Astrocyte (in vitro differentiated cells and primary cell): ENCODE results near the gene TRMT44.

Experiments
- CTCF ChIP-seq: IDR thresholded peaks from 2 replicates; pipeline ENCODE4 v1.5.1; 2011; ENCODE audit warnings: low read depth, mild to moderate bottlenecking, inconsistent platforms, low read length, moderate library complexity; ENCODE audit not compliant: insufficient read depth
- EZH2 ChIP-seq: IDR thresholded peaks from 2 replicates; pipeline ENCODE4 v1.6.1; 2012; ENCODE audit warnings: mild to moderate bottlenecking, low read length, inconsistent platforms; ENCODE audit not compliant: insufficient read depth

DNA sequence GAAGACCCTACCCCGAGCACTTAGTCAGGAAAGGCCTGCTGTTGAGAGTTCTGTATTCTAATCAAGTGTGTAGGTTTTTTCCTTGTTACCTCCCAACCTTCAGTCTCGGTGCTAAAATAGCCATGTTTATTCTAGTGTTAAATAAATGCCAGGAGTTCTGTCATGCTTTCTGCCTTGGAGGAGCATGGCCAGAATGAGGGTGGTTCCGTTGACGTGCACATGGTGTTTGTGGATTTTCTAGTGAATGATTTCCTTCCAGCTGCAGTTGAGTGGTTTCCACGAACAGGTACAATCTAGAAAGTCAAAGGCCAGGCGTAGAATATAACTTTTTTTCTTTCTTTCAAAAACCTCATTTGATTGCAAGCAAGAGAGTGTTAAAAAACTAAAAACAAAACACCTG, 21.0 kb downstream of the TRMT44 start:
- TF ChIP-seq CTCF (no peak), EZH2 (no peak)
